ENCODE measurements around the gene SAMD4B.

Gene SAMD4B

DNA sequence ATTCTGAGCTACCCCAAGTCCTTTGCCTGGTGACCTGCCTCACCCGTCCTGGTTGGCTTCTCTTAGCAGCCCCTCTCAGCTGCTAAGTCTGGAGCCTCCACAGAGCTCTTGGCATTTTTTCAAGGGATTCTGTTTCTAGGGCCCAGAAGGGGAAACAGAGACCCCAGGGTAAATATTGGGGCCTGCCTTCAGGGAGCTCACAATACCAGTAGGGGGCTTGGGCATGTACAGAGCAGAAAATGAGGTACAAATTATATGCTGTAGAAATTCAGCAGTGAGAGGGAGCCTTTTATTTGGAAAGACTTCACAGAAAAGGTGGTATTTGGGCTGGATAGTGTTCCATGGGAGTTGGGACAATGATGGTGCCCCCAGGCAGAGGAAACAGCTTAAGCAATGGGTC, 3.7 kb downstream of the SAMD4B start:
- DNase-seq (ENCODE audit: low read depth in 2 of 2): no peak
- no peak overlapping the region for H3K4me3 ChIP-seq (replicated peaks in 1 of 2; ENCODE audit: low read depth in 2 of 2, low read length in 2 of 2)
- TF ChIP-seq, protein P1, sequence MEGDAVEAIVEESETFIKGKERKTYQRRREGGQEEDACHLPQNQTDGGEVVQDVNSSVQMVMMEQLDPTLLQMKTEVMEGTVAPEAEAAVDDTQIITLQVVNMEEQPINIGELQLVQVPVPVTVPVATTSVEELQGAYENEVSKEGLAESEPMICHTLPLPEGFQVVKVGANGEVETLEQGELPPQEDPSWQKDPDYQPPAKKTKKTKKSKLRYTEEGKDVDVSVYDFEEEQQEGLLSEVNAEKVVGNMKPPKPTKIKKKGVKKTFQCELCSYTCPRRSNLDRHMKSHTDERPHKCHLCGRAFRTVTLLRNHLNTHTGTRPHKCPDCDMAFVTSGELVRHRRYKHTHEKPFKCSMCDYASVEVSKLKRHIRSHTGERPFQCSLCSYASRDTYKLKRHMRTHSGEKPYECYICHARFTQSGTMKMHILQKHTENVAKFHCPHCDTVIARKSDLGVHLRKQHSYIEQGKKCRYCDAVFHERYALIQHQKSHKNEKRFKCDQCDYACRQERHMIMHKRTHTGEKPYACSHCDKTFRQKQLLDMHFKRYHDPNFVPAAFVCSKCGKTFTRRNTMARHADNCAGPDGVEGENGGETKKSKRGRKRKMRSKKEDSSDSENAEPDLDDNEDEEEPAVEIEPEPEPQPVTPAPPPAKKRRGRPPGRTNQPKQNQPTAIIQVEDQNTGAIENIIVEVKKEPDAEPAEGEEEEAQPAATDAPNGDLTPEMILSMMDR (IDR thresholded peaks at IDR 0.05; ENCODE audit: low read depth, low read length): no peak

DNA sequence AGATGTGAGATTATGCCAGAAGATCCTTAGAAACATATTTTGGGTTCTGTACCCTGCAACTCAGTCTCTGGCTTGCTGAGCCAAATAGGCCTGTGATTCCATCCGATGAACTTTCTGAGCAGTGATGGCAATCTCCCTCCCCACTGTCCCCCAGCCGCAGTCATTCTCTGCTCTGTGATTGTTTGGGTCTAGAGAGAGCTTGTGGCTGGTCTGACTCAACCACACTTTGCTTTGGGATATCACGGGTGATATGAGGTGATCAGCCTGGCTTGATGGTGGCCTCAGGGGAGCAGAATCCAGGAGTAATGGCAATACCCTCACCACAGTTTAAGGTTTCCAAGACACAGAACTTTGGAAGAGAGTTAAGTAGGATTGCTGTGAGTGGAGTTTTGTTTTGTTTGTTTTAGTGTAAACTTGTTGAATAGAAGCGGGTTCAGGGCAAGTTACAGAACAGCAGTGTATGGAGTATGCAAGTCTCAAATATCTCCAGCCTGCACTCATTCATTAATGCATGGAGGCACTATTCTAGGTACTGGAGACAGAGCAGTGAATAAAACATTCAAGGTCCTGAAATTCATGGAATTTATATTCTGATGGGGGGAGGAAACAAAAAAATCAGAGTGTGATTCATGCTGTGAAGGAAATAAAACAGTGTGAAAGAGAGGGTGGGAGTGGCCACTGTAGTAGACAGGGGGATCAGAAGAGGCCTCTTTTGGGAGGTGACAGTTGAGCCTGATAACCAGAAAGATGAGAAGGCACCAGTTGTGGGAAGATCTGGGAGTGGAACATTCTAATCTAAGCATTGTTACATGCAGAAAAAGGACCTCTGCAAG, 5.3 kb downstream of the SAMD4B start:
- TF ChIP-seq, protein P1 (IDR thresholded peaks at IDR 0.05; ENCODE audit: low read depth, low read length): no peak
- DNase-seq (ENCODE audit: low read depth in 2 of 2): peak in 1 of 2 donors; percentile 48
- H3K4me3 ChIP-seq (replicated peaks in 1 of 2; ENCODE audit: low read depth in 2 of 2, low read length in 2 of 2): no peak overlapping the region

DNA sequence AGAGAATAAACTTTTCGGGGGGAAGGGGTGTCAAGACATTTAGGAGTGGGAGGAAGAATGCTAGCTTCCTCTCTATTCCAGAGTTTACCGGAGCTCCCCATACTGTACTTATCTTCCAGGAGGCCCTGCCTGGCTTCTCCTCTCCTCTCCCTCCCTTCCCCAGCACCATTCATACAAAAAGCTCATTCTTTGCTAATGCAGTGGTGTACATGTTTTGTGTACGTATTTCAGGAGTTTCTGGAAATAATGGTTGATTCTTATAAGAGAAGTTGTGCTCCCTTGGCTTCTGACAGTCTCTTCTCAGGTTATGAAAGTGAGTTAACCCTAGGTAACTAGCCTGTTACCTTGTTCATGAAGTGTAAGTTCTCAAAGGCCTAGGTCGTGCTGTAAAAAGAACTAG, 7.1 kb downstream of the SAMD4B start:
- H3K4me3 ChIP-seq (replicated peaks in 1 of 2; ENCODE audit: low read depth in 2 of 2, low read length in 2 of 2): no peak overlapping the region
- no peak for DNase-seq (ENCODE audit: low read depth in 2 of 2)
- TF ChIP-seq, protein P1 (IDR thresholded peaks at IDR 0.05; ENCODE audit: low read depth, low read length): no peak

DNA sequence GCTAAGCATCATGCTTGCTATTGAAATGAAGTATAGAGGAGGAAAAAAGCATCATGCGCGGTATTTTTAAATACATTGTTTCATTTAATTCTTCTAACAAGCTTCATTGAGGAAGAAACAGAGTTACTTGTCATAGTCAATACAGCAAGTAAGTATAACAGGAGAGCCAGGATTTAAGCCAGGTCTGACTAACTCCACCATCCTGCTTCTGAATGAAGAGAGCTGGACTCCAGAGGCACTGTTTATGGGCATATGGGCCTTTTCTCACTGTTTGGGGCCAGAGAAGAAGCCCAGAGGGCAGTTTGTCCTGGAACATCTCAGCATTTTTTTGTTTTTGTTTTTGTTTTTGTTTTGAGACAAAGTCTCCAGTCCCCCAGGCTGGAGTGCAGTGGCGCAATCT, 7.9 kb downstream of the SAMD4B start:
- TF ChIP-seq, protein P1 (IDR thresholded peaks at IDR 0.05; ENCODE audit: low read depth, low read length): no peak
- no peak overlapping the region for H3K4me3 ChIP-seq (replicated peaks in 1 of 2; ENCODE audit: low read depth in 2 of 2, low read length in 2 of 2)
- DNase-seq (ENCODE audit: low read depth in 2 of 2): no peak

DNA sequence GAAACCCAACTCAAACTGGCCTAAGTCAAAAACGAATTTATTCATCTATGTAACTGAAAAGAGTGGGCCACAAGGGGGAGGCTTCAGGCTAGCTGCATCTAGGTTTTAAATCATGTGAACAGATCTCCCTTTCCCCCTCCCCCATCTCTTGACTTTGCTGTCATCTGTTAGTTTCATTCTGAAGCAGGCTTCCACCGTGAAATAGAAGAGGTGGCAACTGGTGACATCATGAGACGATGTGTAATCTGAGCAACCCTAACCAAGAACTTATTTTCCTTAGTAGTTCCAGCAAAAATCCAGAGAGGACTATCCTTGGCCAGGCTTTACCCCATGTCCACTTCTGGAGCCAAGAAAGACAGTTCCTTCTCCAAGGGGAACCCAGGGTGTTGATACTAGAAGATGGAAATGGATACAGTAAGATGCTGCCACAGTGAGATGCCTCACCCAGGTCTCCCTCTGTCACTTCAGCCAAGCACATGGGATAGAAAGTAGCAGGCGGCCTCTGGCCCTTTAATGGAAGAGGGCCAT, 9.4 kb downstream of the SAMD4B start:
- H3K4me3 ChIP-seq (replicated peaks in 1 of 2; ENCODE audit: low read depth in 2 of 2, low read length in 2 of 2): no peak overlapping the region
- no peak for DNase-seq (ENCODE audit: low read depth in 2 of 2)
- TF ChIP-seq, protein P1 (IDR thresholded peaks at IDR 0.05; ENCODE audit: low read depth, low read length): no peak

DNA sequence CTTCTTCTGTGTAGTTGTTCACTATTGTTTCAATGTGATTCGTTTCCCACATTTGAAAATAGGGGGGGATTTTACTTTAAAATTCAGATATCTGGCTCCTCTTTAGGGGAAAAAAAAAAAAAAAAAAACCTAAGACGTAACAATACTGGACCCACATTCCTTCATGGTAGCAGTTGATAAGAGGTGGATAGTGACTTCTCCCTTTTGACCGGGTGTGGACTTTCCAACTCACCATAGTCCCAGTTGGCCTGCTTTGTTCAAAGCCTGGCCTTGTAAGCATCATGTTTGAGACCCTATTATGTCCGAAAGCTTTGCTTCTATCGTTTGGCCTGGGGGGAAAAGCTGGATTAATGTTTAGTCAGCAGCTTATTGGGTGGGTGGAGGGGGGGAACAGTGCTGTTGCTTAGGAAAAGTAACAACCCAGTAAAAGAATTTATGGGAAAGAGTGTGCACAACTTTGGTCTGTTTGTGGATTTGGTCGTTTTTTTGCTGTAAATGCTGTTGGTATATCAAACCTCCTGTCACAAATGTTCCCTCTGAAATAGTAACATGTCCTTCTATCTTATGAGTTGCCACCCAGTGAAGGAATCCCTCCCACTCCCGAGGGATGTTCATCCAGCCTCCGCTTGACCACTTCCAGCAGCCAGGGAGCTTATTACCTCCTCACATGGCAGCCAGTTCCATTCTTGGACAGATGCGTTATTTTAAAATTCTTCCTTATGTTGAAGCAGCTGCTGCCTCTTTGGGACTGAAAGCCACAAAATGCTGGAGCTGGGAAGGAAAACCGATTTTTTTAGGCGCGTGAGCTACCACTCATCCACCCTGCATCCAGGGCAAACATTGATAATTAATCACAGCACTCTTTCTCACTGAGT, 10.4 kb downstream of the SAMD4B start:
- TF ChIP-seq, protein P1 (IDR thresholded peaks at IDR 0.05; ENCODE audit: low read depth, low read length): no peak
- DNase-seq (ENCODE audit: low read depth in 2 of 2): no peak

More for the DNA sequence above, 10.4 kb downstream of the SAMD4B start:
- no peak overlapping the region for H3K4me3 ChIP-seq (replicated peaks in 1 of 2; ENCODE audit: low read depth in 2 of 2, low read length in 2 of 2)
